GM21528 (cell line): ENCODE measurements around the gene CLEC18C.
"Not testable (repeated sequence)": the region's sequence is repeated elsewhere in the genome, so short reads cannot be mapped to it uniquely, and the experiment has no call there.

ENCODE experiments used
- ATAC-seq: cut with Tn5 transposase; IDR thresholded peaks from one replicate; pipeline ENCODE4 v1.9.1; 2021; ENCODE audit warnings: mild to moderate bottlenecking, moderate library complexity; ENCODE audit not compliant: unreplicated experiment, low FRiP score

CLEC18C gene

DNA sequence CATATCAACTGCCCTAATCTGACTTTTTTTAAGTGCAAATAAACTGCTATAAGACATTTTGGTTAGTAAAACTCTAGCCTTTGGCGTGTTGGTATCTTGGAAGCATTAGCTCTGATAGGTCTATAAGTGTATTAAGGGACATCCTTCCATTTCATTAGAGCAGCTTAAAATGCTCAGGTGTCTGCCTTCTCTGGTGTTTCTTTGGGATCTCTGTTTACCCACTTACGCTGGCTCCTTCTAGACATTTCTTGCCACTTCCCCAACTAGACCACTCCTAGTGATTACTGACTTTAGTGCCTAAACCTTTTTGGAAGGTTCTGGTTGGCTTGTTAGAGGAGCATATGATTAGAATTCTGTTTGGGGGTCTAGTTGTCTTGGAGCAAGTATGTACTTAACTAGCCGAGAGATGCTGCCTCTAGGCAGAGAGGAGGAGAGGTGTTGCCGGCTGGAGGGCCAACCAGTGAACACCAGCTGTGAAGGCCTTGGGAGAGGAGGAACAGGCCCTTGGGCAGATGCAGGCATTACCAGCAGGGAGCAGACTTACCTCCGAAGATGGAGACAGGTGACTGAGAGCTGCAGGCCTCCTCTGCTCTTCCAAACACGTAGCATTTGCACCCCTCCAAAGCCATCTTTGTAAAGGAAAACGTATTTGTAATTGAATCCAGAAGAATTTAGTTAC lies 15.2 kb upstream of the CLEC18C start:
- no peak for ATAC-seq

DNA sequence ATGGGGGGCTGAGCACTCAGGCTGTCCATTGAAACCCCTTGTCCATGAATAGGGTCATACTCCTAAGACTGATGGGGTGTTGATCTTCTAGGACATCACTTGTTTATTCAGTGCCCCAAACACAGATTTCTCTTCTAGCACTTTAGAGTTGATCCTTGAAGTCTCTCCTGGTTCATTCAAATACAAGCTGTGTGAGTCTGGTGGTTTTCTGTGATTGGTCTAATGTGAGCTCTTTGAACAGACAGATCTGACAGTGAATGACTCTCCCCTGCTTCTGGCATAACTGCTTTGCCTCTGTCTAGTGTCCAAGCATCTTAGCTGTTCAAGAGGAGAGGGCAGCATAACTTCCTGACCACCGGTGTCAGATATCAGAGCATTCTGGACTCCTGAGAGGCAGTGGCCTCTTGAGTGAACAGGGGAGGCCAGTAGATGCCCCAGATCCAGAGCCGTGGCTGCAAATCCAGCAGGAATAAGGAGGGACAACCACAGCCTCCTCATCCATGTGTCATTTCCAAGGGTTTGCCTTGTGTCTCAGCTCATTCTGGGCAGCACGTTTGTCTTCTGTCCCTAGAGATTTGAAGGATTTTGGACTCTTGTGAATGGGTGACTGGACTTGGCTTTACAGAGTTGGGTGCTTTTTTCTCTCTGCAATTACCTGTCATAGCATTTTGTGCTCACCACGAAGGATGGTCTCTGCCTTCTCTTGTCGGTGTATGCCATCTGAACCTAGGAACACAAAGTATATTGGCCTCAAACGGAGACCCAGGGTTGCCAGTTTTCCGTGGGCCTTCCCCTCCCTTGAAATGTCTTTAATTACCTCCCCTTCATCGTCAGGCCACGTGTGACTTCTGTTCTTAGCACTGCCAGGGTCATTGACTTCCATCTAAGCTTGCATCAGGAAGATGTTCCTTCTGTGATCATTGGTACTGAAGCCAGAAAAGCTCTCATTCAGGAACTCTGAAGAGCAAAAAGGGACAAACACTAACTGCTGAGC lies 13.9 kb upstream of the CLEC18C start:
- no peak for ATAC-seq

GRCh38 chr16:70160388-70160787 lies 13.2 kb upstream of the CLEC18C start:
- ATAC-seq = no peak

GRCh38 chr16:70160821-70161220 lies 12.8 kb upstream of the CLEC18C start:
- ATAC-seq = no peak

GRCh38 chr16:70161350-70161749 lies 12.2 kb upstream of the CLEC18C start:
- no peak for ATAC-seq

- ATAC-seq = no peak
Measured at GRCh38 chr16:70162041-70162451, 11.5 kb upstream of the CLEC18C start.

- ATAC-seq = no peak
Measured at GRCh38 chr16:70163596-70163995, 10.0 kb upstream of the CLEC18C start.

GRCh38 chr16:70166688-70167087 lies 6.9 kb upstream of the CLEC18C start:
- not testable (repeated sequence) for ATAC-seq

GRCh38 chr16:70173916-70174315 lies 329 bp downstream of the CLEC18C start:
- ATAC-seq = not testable (repeated sequence)

DNA sequence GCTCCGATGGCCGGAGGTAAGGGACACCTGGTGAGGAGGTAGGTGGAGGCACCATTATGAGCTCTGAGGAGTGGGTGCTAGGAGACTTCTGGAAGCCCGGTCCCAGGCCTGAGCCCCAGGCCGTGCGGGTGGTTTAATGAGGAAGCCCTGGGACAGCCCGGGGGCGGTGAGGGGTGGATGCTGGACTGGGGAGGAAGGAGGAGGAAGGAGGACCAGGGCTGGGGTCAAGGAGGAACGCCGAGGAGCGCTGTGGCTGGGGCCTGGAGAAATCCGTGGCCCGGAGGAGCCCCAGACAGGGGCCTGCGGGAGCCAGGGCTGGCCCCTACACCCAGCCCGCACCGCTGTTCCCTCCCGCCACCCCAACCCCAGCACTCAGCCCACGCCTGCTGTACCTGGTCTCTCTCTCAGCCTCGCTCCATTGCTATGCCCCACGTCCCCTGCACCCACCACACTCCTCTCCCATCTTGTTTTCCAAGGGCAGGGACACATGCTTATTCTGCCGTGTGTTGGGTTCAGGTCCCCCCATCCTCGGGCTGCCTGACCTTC lies 873 bp downstream of the CLEC18C start:
- not testable (repeated sequence) for ATAC-seq

DNA sequence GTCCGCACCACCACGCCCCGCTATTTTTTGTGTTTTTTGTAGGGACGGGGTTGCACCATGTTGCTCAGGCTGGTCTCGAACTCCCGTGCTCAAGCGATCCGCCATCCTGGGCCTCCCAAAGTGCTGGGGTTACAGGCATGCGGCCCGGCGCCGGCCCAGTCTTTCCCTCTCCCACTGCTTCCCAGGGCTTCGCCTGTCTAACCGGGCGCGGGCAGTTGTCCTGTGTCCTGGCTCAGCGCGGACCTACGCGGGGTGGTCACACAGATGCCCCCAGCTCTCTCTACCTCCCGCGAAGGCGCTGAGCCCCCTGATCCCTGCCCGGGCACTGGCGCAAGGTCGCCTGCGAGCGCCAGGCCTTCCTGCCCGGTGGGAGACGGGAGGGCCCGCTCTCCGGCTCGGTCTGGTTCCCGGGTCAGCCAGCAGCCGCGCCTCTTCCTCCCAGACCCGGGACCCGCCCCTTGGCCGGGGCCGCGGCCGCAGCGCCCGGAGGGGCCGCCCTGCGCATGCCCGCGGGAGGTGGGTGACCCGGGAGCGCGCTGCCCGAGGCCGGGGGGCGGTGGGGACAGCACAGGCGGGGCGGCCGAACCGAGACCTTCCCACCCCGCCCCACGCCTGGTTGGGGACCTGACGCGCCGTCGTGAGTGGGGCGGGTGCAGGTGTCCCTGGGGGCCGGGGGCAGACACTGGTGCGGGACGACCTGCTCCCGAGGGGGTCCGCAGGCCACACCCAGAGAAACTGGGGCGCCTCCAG lies 14.4 kb downstream of the CLEC18C start:
- ATAC-seq = not testable (repeated sequence)

- not testable (repeated sequence) for ATAC-seq
Measured at GRCh38 chr16:70188608-70188915, 15.0 kb downstream of the CLEC18C start.

DNA sequence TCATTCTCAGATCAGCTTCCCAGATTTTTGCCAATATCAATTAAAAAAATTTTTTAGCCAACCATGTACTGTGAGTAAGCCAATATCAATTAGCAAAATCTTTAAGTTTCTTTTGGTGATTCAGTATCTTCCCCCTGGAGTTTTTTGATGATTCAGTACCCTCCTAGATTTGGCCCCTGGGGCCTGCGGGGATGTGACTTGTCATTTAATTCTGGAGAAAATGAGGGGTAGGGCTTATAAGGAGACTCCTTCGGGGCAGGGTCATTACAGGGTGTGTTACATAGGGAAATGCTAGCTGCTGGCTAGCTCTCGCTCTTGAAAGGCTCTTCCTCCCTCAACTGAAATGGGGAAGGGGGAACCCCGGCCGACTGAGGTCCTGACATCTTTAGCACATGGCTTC lies 17.0 kb downstream of the CLEC18C start:
- not testable (repeated sequence) for ATAC-seq

DNA sequence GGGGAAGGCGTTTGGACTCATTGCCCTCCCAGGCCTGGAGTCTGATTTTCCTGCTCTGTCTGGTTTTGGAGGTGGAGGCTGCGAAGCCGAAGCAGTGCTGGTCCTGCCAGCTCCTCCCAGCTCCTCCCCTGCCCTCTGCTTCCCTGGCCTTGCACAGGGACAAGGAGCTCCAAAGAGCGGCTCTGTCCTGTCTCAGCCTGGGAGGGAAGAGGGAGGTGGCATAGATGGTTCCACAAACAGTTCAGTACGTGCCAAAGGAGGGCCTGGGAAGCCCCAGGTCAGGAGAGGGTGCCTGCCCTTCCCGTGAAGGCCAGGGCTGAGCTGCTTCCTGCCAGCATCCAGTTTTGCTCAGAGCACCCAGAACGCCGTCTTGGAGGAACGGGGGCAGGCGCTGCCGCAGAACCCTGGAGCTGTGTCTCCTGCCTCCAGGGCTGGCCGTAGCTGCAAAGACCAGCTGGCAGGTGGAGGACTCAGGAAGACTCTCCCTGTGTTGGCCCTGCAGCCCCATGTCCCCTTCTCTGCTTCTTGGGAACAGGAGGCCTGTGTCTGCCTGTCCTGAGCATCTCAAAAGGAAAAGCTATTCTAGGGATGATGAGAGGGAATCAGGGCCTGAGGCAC lies 23.2 kb downstream of the CLEC18C start:
- not testable (repeated sequence) for ATAC-seq

GRCh38 chr16:70197611-70198010 lies 24.0 kb downstream of the CLEC18C start:
- ATAC-seq = not testable (repeated sequence)

DNA sequence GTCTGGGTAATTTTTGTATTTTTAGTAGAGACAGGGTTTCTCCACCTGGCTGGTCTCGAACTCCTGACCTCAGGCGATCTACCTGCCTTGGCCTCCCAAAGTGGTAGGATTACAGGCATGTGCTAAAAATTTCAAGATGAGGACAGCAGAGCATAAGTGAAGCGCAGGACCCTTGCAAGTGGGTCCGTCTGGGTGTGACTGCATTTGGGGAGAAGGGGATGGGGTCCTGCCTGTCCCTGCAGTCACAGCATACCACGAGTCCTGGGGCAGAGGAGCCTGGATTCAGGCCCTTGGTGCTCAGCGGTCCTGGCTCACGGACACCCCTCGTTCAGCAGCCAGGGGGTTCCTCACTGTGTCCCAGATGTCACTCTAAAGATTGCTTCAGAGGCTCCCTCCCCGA lies 24.6 kb downstream of the CLEC18C start:
- ATAC-seq = not testable (repeated sequence)

GRCh38 chr16:70198666-70199065 lies 25.1 kb downstream of the CLEC18C start:
- ATAC-seq = not testable (repeated sequence)

GRCh38 chr16:70199170-70199569 lies 25.6 kb downstream of the CLEC18C start:
- not testable (repeated sequence) for ATAC-seq

DNA sequence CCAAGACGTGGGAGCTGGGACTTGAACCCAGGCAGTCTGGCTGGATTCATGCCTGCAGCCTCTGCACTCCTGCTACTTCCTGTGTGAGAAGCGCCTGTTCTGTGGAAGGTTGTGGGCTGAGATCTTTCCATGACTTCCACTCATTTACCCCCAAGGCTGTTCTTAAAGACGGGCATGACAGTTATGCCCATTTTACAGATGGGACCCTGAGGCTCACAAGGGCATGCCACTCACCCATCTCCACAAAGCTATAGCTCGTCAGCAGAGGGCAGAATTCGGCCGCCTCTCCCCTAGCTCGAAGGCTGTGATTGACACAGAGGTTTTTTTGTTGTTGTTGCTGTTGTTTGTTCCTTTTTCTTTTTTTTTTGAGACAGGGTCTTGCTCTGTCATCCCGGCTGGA lies 26.5 kb downstream of the CLEC18C start:
- ATAC-seq = not testable (repeated sequence)

- not testable (repeated sequence) for ATAC-seq
Measured at GRCh38 chr16:70203508-70203907, 29.9 kb downstream of the CLEC18C start.
